ENCODE measurements around the gene TBC1D14.

DNA sequence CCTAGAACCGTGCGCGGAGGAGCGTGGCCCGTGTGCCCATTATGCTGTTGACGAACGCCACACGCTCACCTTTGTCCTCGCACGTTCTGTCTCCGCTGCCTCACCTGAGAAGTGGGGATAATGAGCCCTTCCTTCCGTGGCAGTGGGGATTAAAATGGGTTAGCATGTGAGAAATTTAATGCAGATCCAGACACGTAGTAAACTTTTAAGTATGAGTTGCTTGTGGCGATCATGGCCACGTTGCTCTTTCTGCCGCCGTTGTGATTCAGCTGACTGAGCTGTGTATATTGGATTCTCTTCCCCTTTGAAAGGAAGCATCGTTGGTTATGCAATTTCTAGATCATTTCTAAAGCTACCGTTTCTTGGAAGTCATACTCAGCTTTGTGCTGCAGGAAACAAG, 16.5 kb downstream of the TBC1D14 start:
- TF ChIP-seq POLR2A (IDR thresholded peaks at IDR 0.05; ENCODE audit: low read length), result no peak
- TF ChIP-seq GATA1 (IDR thresholded peaks at IDR 0.05; ENCODE audit: low read depth, low read length), result no peak

Data from erythroblast (primary cell).